Measurements from ENCODE around the gene ZDHHC13. TPM values are rescaled to one million over a fixed set of nuclear protein-coding genes. Genes with fewer than 3 reads are reported as not detected.

The ZDHHC13 gene
- polyA plus RNA-seq, 10 donors, result 5.2 to 10.3 (median 7.4) TPM

DNA sequence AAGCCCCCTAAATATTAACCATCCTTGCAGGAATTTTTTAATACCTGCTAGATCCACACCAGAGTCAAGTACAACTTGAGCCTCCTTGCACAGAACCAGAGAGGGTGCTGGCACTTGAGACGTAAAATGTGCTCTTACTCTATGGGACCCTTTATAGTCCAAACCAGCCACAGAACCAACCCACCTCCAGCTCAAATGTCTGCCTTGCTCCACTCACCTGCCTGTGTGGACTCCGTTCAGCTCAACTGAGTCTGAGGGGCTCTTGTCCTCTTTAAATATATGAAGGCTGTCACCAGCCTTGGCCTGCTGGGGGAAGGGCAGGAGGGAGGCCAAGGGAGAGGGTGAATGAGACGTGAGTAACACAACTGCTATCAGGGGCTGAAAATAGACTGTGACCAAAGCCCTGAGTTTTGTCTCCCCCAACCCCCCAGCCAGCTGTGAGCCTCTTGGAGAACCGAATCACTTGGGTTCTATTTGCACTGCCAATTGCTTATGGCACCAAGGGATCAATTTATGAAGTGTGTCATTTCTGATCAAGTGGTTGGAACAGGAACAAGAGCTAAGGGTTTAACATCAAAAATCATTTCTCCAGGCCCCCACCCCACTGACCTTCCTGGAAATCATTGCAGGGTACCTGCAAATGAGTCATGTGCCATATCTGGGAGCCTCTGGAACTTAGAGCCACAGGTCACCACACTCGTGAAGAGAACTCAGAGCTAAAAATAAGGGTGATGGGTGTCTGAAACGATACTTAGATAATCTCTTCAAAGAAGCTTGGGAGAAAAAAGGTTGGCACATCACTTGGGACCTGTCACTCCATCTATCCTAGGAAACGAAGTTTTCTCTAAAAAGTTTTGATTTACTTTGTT lies 85.0 kb downstream of the ZDHHC13 start, which contains the start of gene CSRP3:
CSRP3 (minus strand) TSS at position 247 of the 869 bp plus-strand sequence. CDS start 9,535 bp downstream, outside the sequence.
- DNase-seq, result peak; percentile 23 to 59 (median 47)

- DNase-seq, result no peak
These were observed 87.9 kb downstream of the ZDHHC13 start for GRCh38 chr11:19204836-19205235.

- DNase-seq, result no peak
These were observed 91.2 kb downstream of the ZDHHC13 start for GRCh38 chr11:19208181-19208580.

GRCh38 chr11:19208959-19209546 lies 92.1 kb downstream of the ZDHHC13 start:
- DNase-seq, result no peak

DNA sequence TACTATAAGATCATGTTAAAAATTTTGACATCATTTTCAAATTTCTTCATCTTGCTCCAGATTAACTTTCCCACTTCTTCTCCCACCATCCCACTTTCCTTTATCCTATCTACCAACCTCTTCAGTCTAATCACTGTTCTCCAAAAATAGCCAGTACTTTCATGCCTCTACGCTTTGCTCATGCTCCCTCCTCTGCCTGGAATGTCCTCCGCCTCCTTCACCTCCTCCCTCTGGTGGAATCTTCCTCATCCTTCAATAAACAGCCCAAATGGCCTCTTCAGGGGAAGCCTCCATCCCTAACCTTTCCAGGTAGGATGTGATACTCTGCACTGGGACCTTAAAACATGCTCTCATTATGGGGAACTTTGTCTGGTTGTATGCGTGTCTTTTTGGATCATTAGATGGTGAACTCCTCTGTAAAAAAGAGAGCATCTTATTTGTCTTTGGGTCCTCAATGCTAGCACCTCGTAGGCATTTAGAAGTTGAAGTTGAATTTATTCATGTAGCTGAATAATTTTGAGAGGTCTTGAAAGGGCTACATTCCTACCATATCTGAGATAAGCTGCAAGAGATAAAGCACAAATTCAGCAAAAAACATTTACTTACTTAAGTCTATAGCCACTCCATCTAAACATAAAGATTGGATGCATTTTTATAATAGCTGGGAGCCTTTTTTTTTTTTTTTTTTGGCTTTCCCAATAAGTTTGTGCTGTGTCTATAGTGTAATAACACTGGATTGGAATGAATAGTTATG lies 92.8 kb downstream of the ZDHHC13 start:
- no peak for DNase-seq

DNA sequence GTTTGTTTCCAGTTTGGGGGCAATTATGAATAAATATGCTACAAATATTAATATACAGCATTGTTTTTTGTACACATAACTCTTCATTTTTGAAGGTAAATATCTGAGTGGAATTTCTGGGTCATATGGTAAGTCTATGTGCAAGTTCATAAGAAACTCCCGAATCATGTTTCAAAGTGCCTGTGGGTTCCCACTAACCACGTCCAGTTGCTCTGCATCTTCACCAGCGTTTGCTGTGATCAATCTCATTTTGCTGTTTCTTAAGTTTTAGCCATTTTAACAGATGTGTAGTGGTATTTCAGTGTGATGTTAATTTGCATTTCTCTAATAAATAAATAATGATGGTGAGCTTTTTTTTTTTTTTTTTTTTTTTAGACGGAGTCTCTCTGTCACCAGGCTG lies 99.1 kb downstream of the ZDHHC13 start:
- DNase-seq, result no peak

- no peak for DNase-seq
These were observed 99.9 kb downstream of the ZDHHC13 start for GRCh38 chr11:19216709-19217374.

DNA sequence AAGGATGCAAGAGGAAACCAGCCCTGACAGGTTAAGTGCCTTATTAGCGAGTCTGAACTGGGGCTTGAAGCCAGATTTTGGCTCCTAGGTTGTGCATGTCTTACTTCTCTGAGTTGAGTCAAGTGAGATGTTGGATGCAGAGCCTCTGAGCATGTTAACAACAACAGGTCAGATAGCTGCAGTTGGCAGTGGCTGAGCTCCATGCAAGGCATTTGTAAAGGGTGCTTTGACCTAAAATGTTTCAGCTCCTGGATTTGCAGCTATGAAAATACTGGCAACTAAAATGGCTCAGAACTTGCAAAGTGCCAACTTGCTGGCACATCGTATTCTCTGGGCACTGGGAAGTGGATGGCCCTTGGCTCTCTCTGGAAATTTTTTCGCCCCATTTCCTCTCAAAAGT lies 101.2 kb downstream of the ZDHHC13 start:
- no peak for DNase-seq

DNA sequence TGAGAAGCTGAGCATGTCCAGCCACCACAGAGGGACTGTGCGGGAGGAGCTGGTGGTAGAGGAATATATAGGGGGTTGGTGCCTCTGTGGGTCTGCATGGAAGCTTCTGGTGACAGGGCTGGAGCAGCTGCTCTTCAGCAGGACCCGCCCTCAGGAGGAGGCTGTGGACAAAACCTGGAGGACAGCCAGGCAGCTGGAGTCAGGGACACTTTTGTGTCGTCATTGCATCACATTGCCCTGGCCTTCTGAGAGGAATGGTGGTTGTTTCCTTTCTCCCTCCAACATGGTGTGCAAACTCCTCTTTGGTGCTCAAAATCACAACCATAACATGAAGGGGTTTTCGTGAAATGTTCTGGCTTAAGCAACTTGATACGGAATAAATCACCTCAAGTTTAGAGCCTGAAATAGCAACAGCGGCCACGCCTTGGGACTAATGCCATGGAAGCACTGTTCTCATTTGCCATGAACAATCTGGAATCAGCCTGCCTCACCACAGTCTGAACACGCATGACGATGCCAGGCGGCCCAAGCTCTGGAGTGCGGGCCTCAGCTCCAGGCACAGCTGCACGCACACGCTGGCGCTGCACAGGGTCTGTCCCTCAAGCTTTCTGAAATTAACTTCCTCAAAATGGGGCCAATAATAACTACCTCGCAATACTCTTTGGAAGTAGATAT lies 102.0 kb downstream of the ZDHHC13 start:
- peak; percentile 73 to 82 (median 81) for DNase-seq

DNA sequence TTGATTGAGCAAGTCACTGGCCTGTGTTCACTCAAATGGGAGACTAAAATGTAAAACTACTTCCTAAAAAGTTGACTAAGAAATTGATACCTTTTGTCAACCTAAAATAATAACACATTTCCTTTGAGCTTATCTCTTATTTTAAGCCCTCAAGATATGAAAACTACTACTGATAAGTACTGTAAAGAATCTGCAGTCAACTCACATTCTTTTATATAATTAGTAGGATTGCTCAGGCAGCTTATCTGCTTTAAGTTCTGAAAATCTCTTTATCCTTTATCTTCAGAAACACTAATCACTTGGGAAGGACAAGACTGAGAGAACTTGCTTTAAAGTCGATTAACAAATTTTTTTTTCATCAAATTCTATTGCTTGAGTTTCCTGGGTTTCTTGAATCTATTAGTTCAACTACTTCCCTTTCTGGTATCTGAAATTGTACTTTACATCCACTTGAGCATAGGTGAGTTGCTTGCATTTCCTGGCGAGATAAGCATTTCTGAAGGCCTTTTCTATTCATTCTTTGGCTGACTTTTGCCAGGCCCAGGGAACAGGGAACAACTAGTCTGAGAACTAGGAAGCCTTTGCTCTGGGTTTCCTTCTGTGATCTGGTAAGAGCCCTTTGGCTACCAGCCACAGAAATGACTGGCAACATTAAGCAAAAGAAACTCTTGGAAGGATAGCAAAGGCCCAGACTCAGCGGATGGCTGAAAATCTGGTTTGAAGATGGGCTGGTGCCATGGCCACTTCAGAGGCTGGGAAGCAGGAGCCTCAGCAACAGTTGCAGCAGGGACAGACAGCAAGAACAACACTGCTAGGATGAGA lies 104.1 kb downstream of the ZDHHC13 start:
- no peak for DNase-seq

- no peak for DNase-seq
These were observed 108.2 kb downstream of the ZDHHC13 start for GRCh38 chr11:19225123-19225522.

DNA sequence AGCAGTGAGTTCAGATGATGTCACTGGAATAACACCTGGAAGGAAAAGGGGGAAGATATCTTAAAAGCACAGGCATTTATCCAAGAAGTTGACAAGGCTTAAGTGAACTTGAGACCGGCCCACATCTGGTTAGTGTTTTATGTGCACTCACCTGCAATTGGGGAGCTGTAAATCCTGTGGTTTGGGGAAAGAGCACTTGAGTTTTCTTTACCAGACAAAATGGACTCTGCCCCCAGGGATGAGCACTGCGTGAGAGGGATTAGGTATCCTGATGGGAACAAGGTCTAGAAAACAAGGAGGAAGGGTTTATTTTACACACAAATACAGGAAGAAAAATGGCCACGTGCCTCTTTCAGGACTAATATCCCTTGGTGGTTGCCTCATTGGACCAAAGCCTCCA lies 108.6 kb downstream of the ZDHHC13 start:
- no peak for DNase-seq

Other genes starting within 250 kb of the ZDHHC13 start
- not detected for gene MRGPRX1, start 177.8 kb upstream of the ZDHHC13 start, polyA plus RNA-seq (ENCODE audit: insufficient read length in 10 of 10)
- not detected for gene MRGPRX2, start 56.5 kb upstream of the ZDHHC13 start, polyA plus RNA-seq (ENCODE audit: insufficient read length in 10 of 10)
- 100 to 1,000 TPM; 323 to 912 (median 645) TPM for gene CSRP3, start 84.8 kb downstream of the ZDHHC13 start, polyA plus RNA-seq (ENCODE audit: insufficient read length in 10 of 10)
- gene E2F8, start 123.8 kb downstream of the ZDHHC13 start, polyA plus RNA-seq (ENCODE audit: insufficient read length in 10 of 10), result 10 to 100 TPM; 13.6 to 26.5 (median 19.8) TPM

Data from muscle of back (tissue), 11 donors.